ENCODE results near the gene IFI6. TPM values are rescaled to one million over a fixed set of nuclear protein-coding genes. Genes with fewer than 3 reads are reported as not detected.

IFI6 gene
- total and polyA plus RNA-seq, 2 of the 13 experiments (the other 11 are each of a cell fraction or from before 2014, with no cell fraction given), result 12.9 to 13.2 TPM

DNA sequence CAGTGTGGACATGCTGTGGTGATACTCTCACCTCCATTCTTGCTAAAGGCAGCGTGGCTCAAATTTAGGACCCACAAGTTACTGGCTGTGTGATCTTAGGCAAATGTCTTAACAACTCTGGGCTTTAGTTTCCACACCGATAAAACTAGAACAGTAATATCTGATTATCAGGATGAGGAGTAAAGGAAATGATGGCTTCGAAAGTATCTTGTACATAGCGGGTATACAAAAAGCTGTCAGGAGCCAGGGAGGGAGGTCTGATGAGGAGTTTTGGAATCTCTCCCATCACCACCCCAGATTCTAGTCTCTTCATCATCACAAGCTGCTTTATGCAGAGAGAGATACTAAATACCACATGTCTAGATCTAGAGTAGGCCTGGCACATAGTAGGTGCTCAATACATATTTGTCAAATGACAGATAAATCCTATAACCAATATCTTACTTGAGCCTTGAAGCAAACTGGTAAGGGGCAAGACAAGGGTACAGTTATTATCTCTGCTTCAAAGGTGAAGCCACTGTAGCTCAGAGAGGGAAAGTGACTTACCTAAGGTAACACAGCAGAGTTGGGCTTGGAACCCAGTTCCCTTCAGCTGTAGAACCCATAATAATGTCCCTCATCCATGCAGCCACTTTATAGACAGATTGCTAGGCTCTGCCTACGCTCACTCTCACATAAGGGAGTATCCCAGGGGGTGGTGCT is 27.5 kb downstream of the IFI6 start:
- POLR2A ChIA-PET, result no interaction called here
- Histone ChIP-seq H4K20me1 (ENCODE audit: insufficient read depth, low read length) (no peaks in the 10 kb centered on the region), H3K36me3 (replicated peaks in 1 of 2; ENCODE audit: control insufficient read depth in 1 of 2, insufficient read depth in 2 of 2, low read length in 2 of 2) (no peaks in the 10 kb centered on the region), H2AFZ (ENCODE audit: low read length) (no peak overlapping the region), H3K27me3 (ENCODE audit: control insufficient read depth in 1 of 2, insufficient read depth in 2 of 2, low read length in 2 of 2) (peaks cover 1 to 15% of the 10 kb centered on the region in 2 experiments; a peak in 1 of 5 replicates), H3K4me2 (ENCODE audit: low read depth, low read length) (no peak overlapping the region), H3K4me1 (ENCODE audit: insufficient read depth, low read length) (0 out of 2 replicates have a peak, but pooled peaks cover 6% of the 10 kb centered on the region), H3K9ac (ENCODE audit: insufficient read depth, low read depth, low read length) (no peak overlapping the region), H3K79me2 (ENCODE audit: insufficient read depth, low read length) (no peaks in the 10 kb centered on the region), H3K9me3 (ENCODE audit: low read length) (no peaks in the 10 kb centered on the region), H3K27ac (ENCODE audit: extremely low read length, insufficient read depth, low read length) (no peak overlapping the region), H3K4me3 (replicated peaks in 1 of 3; ENCODE audit: insufficient read depth in 1 of 3, low read depth in 2 of 3, low read length in 3 of 3) (no peak overlapping the region)
- ATAC-seq (no peak), DNase-seq (ENCODE audit: low spot score) (no peak), FAIRE-seq (no peak)
- CTCF ChIA-PET (ENCODE audit: low intra/inter-chr PET ratio, low total read pairs), result interaction anchor here (0.8 to 2.0 kb wide), 5 partner anchors 15 to 37 kb away, joined by 3 to 24 read pairs (median 4); no protein-coding TSS in a partner anchor
- BruUV-seq (replicated peaks), result no TSS peak
- in situ Hi-C loops (cut with HindIII; ENCODE audit: extremely low pct_ligation_motif_present, low pct_unique_long_range_greater_than_20kb) (no loop called here), intact Hi-C loops (cut with micrococcal nuclease; ENCODE audit: unreplicated experiment) (no loop called here)
- WGBS (ENCODE audit: low lambda C conversion rate), result 45% methylated on average over 4 of the region's 5 CpGs
- TF ChIP-seq JARID2 (CRISPR knock-in tag; IDR thresholded peaks at IDR 0.05; ENCODE audit: insufficient replicate concordance), result no peak
- no peak for TF ChIP-seq HNF4A (CRISPR knock-in tag; IDR thresholded peaks at IDR 0.05)
- no peak for TF ChIP-seq SETDB1 (CRISPR knock-in tag; IDR thresholded peaks at IDR 0.05; ENCODE audit: borderline replicate concordance)
- TF ChIP-seq, protein P1, sequence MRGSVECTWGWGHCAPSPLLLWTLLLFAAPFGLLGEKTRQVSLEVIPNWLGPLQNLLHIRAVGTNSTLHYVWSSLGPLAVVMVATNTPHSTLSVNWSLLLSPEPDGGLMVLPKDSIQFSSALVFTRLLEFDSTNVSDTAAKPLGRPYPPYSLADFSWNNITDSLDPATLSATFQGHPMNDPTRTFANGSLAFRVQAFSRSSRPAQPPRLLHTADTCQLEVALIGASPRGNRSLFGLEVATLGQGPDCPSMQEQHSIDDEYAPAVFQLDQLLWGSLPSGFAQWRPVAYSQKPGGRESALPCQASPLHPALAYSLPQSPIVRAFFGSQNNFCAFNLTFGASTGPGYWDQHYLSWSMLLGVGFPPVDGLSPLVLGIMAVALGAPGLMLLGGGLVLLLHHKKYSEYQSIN (CRISPR knock-in tag; IDR thresholded peaks at IDR 0.05; ENCODE audit: borderline replicate concordance), result no peak
- TF ChIP-seq, protein P2, sequence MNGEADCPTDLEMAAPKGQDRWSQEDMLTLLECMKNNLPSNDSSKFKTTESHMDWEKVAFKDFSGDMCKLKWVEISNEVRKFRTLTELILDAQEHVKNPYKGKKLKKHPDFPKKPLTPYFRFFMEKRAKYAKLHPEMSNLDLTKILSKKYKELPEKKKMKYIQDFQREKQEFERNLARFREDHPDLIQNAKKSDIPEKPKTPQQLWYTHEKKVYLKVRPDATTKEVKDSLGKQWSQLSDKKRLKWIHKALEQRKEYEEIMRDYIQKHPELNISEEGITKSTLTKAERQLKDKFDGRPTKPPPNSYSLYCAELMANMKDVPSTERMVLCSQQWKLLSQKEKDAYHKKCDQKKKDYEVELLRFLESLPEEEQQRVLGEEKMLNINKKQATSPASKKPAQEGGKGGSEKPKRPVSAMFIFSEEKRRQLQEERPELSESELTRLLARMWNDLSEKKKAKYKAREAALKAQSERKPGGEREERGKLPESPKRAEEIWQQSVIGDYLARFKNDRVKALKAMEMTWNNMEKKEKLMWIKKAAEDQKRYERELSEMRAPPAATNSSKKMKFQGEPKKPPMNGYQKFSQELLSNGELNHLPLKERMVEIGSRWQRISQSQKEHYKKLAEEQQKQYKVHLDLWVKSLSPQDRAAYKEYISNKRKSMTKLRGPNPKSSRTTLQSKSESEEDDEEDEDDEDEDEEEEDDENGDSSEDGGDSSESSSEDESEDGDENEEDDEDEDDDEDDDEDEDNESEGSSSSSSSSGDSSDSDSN (CRISPR knock-in tag; IDR thresholded peaks at IDR 0.05), result 0 out of 2 replicates have a peak, but pooled peaks have one; percentile 14
- peak; percentile 71 for TF ChIP-seq ZKSCAN1 (IDR thresholded peaks at IDR 0.05; ENCODE audit: low read length)
- TF ChIP-seq PHB2 (IDR thresholded peaks at IDR 0.05; ENCODE audit: partially characterized antibody), result no peak
- TF ChIP-seq SP4 (CRISPR knock-in tag; IDR thresholded peaks at IDR 0.05), result no peak
- TF ChIP-seq NR3C1 (CRISPR knock-in tag; IDR thresholded peaks at IDR 0.05), result no peak
- TF ChIP-seq, protein P3, sequence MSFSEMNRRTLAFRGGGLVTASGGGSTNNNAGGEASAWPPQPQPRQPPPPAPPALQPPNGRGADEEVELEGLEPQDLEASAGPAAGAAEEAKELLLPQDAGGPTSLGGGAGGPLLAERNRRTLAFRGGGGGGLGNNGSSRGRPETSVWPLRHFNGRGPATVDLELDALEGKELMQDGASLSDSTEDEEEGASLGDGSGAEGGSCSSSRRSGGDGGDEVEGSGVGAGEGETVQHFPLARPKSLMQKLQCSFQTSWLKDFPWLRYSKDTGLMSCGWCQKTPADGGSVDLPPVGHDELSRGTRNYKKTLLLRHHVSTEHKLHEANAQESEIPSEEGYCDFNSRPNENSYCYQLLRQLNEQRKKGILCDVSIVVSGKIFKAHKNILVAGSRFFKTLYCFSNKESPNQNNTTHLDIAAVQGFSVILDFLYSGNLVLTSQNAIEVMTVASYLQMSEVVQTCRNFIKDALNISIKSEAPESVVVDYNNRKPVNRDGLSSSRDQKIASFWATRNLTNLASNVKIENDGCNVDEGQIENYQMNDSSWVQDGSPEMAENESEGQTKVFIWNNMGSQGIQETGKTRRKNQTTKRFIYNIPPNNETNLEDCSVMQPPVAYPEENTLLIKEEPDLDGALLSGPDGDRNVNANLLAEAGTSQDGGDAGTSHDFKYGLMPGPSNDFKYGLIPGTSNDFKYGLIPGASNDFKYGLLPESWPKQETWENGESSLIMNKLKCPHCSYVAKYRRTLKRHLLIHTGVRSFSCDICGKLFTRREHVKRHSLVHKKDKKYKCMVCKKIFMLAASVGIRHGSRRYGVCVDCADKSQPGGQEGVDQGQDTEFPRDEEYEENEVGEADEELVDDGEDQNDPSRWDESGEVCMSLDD (CRISPR knock-in tag; IDR thresholded peaks at IDR 0.05; ENCODE audit: borderline replicate concordance), result no peak
- TF ChIP-seq ZFP36L1 (CRISPR knock-in tag; IDR thresholded peaks at IDR 0.05), result no peak
- no peak for TF ChIP-seq RFX3 (CRISPR knock-in tag; IDR thresholded peaks at IDR 0.05)
- no peak for TF ChIP-seq GABPA (IDR thresholded peaks at IDR 0.05; ENCODE audit: low read depth, low read length)
- TF ChIP-seq GABPA (CRISPR knock-in tag; IDR thresholded peaks at IDR 0.05; ENCODE audit: low read depth), result no peak
- no peak for TF ChIP-seq HOXD1 (CRISPR knock-in tag; IDR thresholded peaks at IDR 0.05)
- TF ChIP-seq ZNF446 (CRISPR knock-in tag; IDR thresholded peaks at IDR 0.05), result no peak
